ENCODE data around the gene CAMKK2.

DNA sequence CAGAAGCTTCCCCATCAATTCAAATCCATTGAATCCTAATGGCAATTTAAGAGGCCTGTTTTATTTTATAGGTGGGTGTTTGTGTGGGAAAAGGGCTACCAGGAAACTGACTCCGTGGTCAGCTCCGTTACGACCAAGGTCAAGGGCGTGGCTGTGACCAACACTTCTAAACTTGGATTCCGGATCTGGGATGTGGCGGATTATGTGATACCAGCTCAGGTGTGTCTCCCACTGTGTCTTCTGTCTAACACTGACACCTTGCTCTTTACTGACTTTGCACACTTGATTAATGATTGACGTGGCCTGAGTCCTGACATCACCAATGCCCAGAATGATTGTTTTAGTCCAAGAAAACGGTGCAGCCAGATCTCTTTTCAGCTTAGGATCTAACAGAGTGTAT lies 79.4 kb downstream of the CAMKK2 start:
- TF ChIP-seq POLR2A (IDR thresholded peaks at IDR 0.05; ENCODE audit: low read depth, low read length) (no peak), CTCF (conservative IDR thresholded peaks at IDR 0.05; ENCODE audit: low read depth, low read length) (no peak), MAFK (IDR thresholded peaks at IDR 0.05; ENCODE audit: low read depth, low read length) (no peak), MAZ (IDR thresholded peaks at IDR 0.05; ENCODE audit: borderline replicate concordance, low read depth, low read length) (no peak), RAD21 (IDR thresholded peaks at IDR 0.05; ENCODE audit: low read length) (no peak), MXI1 (IDR thresholded peaks at IDR 0.05; ENCODE audit: borderline replicate concordance, low read depth, low read length) (no peak), CHD1 (IDR thresholded peaks at IDR 0.05; ENCODE audit: low read depth, low read length) (no peak), NFE2L2 (IDR thresholded peaks at IDR 0.05; ENCODE audit: low read depth, low read length) (no peak)
